HG02642 (cell line): Measurements from ENCODE around the gene ZBTB20.

Experiments used
- ATAC-seq: cut with Tn5 transposase; IDR thresholded peaks from one replicate; pipeline ENCODE4 v1.9.1; 2021; ENCODE audit warnings: mild to moderate bottlenecking; ENCODE audit not compliant: unreplicated experiment, poor library complexity

Gene ZBTB20

DNA sequence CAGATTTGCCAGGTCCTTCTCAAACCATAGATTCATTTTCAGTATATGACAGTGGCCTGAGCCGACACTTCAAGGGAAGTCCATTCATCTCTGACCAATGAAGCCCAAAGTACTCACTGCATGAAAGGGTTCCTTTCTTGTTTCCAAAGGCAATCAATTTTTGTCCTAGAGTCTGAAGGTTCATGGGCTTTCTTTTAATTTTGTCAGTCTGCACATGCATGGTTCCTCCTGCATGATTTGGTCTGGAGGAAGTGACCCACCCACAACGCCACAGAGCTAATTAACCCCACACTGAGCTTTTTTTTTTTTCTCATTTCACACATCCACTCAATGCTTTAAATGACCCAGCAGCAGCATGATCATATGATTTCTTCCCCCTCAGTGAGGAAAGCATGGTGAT is 636.9 kb downstream of the ZBTB20 start:
- ATAC-seq = no peak

DNA sequence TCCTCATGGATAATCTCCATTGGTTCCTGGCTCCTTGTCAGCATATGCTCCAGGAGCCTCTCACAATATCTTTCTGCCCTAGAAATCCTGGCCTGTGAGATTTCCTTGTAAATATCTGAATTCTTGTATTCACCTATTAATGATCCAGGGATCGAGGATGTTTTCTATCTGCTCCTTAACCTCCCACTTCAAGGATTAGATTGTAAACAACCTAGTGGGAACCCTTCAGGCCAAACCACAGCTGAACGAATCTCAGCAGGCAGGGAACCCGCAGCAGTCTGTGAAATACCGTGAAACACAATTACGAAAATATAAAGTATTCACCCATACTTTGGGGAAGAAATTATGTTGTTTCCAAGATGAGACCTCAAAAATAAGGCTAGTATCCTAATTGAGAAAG is 637.3 kb downstream of the ZBTB20 start:
- no peak for ATAC-seq

DNA sequence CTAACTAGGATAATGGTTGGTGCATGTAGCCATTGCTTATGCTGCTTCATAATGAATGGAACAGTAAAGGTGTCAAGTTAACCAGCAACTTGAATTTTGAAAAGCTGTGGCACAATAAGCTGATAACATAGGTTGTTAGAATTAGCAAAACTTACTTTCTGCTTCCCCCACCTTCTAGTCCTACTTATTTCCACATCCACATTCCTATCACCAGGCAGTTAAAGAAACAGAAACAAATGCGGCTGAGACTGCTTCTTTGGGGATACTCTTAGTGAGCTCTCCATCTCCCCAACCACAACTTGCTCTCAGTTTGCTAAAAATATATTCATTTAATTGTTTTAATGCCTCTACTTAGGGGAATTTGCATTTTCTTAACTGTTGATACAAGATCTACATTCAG is 638.1 kb downstream of the ZBTB20 start:
- no peak for ATAC-seq

DNA sequence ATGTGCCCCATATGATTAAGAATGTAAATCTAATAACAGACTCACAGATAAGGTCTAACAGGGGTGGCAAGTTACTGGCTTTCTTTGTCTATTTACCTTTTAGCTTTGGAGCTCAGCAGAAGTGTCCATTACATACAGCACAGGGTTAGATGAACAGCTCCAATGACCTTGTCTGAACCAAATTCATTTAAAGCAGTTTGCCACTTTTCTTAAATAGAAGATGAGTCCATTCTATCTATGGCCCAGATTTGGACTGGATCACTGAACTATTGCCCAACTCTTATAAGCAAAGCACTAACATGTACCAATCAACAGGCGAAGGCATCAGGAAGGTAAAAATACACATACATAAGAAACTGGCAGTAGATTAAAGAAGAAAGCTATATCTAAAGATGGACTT is 638.9 kb downstream of the ZBTB20 start:
- no peak for ATAC-seq

DNA sequence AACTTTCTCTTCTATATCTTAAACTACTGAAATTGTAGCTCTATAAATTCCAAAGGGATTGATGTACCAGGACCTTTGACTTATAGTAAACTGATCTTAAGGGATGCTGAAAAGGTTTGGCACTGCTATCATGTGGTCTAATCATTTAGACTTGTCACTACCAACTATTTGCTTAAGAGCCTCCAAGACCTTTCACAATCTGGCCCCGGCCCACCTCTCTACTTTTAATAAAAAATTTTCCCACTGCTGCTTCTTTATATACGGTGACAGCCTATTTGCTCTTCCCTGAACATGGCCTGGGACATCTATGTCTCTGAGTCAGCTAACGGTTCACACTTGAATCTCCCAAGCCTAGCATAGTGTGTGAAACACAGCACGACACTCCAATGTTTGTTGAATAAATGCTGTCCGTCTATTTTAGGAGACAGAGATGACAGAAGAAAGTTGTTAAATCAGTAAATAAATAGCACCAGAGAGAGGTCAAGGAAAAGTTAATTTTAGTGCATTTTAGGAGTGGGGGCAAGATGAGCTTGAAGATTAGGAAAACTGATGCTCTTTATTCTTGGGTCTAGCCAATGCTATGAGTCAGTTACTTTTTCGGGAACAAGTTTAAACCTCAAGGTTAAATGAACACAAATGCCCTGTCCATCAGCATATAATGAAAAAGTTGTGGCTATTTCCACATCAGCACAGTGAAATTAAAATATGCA is 640.3 kb downstream of the ZBTB20 start:
- no peak for ATAC-seq

DNA sequence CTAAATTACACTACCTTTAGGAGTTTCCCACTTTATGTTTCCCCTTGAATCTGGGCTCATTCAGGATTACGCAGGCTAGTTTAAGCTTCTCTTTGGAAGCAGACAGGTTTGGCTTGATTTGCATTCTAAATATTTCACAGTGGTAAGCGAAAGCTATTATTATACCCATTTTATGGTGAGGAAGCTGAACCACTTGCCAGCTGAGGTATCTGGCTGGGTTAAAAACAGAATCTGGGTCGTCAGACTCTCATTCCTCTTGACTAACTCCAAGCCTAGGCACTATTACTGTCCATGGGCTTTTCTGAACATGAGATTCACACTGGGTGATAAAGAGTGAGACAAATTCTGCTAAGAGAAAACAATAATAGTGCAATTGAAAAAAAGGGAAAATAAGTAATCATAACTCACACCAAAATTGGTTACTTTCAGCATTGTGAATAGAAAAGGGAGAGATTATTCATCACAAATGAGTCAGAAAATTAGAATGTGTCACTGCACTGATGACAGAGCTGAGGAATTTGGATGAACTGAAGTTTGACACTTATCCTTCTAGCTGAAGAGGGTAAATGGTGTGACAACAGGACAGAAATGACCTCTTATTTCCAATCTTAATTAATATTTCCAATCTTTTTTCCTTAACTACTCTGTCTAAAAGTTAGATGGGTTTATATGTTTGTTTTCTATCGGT is 642.0 kb downstream of the ZBTB20 start:
- no peak for ATAC-seq

DNA sequence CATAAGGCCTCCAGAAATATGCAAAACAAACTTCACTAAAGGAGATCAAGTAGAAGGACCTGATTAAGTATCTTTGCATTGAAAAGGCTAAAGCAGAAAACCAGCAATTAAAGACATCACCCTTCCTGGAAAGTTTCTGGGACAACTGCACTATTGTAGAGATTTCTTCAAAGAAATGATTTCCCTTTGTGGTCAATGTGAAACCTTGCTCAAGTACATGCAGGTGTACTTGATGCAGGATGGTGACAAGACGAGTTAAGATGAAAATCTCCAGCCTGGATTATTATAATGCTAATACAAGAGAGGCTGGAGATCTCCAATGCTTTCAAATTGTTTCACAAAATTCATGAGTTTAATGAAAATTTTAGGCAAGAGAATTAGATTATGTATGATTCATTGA is 644.9 kb downstream of the ZBTB20 start:
- no peak for ATAC-seq

DNA sequence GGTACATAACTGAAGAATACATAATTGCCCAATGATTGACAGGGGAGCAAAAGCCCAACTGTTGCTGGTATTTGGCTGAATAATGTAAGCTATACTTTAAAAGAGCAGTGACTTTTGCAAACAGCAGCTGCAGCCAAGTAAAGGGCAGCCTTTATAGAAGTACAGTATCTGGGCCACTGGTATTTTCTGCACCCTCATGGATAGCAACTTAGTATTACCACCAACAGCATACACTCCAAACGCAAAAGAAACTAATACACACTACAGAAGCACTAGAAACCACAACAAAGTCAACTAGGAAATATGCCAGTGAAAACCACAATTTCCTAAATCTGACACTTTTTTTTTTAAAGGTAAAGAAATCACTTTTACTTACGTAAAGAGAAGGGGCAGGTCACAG is 647.1 kb downstream of the ZBTB20 start:
- ATAC-seq = peak; percentile 62

DNA sequence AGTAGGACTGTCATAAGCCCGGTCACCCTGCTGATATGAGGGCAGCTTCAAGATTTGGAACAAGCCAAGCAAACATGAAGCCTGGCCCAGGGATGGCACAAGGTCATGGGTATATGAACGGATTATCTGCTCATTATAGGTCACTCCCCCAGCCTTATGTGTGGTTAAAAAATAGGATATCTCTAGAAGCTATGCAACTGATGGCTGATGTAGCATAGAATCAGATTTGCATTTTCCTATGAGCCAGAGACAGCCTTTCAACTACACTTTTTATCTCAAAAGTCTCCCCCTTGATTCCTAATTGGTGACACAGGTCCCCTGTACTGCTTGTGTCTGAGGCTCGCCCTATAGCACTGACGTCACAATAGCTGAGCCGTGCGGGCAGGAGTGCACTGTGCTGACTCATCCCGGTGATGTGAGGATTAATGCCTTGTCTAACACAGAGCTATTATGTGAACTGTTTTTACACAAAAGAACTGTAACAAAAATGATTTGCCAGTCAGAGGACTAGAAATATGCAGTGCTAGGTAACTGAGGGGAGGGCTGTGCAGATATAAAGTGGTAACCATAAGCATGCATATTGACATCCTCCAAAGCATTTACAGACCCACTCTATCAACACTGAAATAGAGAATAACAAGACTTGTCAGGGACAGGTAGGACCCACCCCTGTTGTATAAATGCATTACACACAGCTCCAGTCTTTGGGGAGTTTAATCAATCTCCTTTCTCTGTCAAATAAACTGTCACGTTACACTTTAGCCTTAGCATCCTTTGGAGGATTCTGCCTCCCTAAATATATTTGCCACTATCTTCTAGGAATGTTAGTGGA is 648.3 kb downstream of the ZBTB20 start:
- no peak for ATAC-seq

DNA sequence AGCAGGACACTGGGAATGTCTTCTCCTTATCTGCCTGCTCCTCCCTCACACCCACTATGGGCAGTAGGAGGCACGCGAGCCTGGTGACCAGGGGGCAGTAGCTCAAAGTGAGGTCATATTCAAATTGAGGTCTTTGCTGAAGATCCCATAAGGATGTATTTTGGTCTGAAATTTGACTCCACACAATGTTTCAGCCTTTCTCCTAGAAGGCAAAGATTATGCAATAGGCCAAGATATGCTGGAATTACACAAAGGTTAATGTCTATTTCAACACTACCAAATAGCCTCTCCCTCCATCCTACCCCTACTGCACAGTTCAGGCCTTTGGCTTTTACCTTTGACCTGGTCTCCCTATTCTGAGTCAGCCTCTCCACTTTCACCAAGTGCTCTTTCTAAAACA is 650.2 kb downstream of the ZBTB20 start:
- ATAC-seq = no peak

DNA sequence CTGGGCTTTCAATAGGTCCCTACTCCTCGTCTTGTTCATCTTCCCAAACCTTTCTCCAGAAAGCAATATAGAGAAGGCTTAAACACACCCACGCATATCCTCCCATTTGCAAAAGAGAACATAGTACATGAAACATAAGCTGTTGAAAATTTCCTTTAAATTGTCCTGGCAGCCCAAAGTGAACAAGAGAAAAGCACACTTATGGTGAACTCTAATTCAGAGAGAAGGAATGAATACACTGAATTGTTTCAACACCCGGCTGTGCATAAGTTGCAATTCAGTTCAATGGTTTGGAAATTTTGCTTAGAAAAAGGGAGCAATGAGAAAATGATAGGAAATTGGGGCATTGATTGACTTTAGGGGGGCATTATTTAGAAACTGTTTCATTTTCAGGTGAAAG is 650.6 kb downstream of the ZBTB20 start:
- no peak for ATAC-seq

DNA sequence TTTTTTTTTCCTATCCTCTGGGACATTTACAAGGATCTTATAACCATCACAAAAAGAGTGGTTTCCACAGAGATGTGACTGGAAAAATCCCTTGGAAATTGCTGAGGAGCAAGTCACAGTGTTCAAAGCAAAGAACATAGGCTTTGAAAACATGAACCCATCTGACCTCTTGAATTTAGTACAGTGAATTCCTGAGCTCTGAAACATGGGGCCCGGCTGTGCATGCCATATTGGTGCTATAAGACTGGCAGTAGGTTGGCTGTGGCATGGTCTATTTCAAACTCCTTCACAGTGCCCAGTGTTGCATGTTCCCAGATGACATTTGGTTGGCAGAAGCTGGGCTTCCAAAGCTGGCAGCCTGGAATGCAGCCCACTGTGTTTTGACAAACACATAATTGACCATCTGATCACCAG is 651.1 kb downstream of the ZBTB20 start:
- ATAC-seq = no peak

DNA sequence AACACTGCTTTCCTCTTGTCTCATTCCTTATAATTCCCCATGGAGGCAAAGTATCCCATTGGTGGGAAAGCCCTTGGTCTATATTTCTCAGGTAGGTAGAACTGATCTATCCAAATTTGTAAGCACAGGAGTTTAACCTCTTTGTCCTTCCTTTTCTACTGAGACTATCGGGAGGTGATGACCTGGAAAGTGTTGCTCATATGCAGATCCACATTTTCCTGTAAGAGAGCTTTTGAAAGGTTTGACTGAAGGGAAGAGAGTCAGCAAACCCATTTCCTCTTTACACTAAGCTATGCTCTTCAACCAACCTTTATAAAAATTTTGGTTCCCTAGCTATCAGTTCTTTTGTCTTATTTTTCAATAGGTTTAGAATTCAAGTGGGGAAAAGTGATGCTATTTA is 652.6 kb downstream of the ZBTB20 start:
- no peak for ATAC-seq

DNA sequence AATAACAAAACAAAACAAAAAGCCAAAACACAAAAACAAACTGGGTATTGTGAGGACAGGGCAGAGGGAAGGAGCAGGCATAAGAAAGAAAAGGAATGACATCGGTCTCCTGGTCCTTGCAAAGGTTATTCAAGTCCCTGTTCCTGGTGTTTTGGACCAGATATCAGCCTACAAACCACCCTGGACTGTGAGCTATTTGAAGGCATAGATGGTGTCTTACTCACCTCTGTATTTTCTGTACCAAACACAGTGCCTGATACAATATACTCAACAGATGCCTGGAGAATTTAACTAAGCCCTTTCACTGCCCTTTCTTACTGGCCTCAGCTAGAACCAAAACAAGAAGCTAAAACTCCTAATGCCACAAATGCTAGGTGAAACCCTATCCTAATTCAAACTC is 656.3 kb downstream of the ZBTB20 start:
- no peak for ATAC-seq

DNA sequence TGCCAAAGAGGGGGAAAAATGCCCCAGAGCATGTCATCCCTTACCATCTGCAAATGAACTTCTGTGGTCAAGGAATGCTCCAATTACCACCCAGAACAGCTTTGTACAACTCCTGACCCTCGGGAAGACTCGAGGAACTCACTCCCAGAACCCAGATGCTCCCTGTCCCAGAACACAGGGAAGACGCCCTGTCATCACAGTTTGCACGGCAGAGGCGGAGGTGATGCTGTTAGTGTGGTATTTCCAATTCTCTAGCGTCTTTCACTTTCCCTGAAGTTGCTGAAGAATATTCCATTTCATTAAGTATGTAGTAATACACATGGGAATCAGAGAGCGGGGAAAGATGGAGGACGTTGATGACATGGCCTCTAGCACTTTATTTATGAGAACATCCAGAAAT is 659.6 kb downstream of the ZBTB20 start:
- no peak for ATAC-seq

DNA sequence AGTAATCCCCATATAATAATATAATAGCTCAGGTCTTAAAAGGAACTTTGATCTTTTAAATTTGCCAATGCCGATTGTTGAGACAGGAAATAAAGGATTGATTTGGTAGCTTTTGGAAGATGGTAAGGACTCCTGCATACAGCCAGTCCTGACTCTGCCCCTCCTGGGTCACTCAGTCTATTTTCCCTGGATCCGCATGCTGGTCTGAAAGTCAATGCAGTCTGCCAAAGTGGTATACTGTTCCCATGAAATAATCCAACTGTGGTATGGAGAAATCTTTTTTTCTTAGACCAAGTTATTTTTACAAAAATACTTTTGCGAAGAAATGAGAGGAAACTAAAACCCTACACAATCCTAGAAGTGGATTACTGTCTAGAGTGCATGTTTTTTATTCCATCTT is 662.2 kb downstream of the ZBTB20 start:
- no peak for ATAC-seq

DNA sequence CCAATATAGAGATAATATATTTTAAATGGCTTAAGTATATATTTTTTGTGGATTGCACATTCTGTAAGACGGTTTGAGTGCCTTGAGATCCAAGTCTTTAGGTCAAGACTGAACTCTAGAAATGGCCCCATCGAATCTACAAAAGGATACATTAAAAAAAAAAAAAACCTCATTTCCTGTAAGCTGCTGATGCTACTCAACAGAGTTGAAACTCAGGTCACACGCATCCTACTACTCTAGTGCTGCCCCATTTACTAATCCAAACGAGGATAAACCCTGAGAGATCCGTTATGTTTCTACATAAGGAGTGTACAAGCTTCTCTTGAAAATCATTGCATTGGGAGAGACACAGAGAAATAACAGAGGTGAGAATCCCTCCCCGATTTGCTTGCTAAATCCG is 666.0 kb downstream of the ZBTB20 start:
- no peak for ATAC-seq

DNA sequence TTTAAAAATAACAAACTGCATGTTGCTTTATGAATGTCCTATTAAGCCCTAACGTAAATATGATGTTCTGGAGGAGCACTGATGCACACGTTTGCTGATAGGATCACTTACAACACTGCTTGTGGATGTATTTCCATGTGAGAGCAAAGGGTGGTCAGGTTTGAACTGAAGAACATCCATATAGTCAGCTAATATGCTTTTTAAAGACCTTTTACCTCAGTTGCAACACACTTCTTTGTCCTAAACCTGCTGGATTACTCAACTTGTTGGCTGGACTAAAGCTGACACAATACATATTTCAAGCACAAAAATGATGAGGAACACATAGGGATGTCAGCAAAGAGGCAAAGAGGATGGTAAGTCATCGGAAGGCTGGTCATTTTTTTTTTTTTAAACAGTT is 666.6 kb downstream of the ZBTB20 start:
- no peak for ATAC-seq

DNA sequence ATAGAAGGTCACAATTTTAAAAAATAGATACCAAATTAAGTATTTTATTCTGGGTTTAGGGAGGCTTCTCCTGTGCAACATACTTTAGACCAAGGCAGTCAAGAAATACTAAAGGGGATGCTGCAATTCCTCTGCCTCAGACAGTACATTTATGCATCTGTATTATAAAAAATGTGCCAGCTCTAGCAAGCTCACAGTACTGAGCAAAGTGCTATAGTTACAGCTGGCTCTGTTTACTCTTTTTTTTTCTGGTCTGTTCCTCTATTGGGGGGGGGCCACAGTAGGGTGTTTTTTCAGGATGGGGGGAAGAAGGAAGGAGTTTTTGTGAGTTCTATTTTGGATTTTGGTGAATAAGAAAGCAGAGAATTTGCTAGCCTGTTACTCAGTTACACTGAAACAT is 668.3 kb downstream of the ZBTB20 start:
- ATAC-seq = no peak

DNA sequence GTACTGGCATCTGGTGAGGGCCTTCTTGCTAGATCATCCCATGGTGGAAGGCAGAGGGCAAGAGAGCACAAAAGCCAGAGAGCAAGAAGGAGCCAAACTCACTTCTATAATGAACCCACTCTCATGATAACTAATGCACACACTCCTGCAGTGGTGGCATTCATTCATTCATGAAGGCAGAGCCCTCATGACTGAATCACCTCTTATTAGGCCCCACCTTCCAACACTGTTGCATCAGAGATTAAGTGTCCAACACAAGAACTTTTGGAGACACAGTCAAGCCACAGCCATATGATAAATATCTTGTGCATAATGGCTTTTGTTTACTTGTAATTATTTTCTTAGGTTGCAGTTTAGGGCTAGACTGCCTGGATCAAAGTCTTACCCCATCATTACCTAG is 670.6 kb downstream of the ZBTB20 start:
- no peak for ATAC-seq

DNA sequence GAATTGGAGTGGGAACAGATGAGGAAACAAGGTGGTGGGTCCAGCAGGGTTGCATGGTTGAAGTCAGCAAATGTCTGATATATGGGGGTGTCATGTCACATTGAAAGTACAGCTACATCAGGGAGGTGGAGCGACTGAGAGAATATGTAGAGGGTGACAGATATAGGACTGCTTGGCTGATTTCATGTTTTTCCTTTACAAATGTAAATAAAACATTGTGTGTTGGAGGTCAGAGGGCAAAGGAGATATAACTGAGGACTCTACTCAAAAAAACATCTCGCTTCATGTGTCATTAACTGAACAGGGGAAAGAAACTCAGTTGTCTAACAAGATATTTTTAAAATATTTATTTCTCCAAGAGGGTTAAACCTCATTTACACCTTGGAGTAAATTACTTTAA is 675.6 kb downstream of the ZBTB20 start:
- ATAC-seq = no peak
